Dermis blood vessel endothelial cell (primary cell): ENCODE measurements around the gene PARP15. TPM values are rescaled to one million over a fixed set of nuclear protein-coding genes. Genes with fewer than 3 reads are reported as not detected.
"Not testable (repeated sequence)": the region's sequence is repeated elsewhere in the genome, so short reads cannot be mapped to it uniquely, and the experiment has no call there.

Experiments
- DNase-seq: peaks from one replicate; pipeline ENCODE4 v3.0.0; 2010
- total RNA-seq: library from RNA; depleted of rRNA; stranded (reverse); fragments of >200 nt; gene quantifications from 2 replicates; pipeline ENCODE4 v1.2.3, GENCODE V29; 2014

The PARP15 gene
- total RNA-seq, 1 donor from 2014 or later, result 0.17 TPM

GRCh38 chr3:122621112-122621511 lies 43.7 kb downstream of the PARP15 start:
- DNase-seq, result no peak

DNA sequence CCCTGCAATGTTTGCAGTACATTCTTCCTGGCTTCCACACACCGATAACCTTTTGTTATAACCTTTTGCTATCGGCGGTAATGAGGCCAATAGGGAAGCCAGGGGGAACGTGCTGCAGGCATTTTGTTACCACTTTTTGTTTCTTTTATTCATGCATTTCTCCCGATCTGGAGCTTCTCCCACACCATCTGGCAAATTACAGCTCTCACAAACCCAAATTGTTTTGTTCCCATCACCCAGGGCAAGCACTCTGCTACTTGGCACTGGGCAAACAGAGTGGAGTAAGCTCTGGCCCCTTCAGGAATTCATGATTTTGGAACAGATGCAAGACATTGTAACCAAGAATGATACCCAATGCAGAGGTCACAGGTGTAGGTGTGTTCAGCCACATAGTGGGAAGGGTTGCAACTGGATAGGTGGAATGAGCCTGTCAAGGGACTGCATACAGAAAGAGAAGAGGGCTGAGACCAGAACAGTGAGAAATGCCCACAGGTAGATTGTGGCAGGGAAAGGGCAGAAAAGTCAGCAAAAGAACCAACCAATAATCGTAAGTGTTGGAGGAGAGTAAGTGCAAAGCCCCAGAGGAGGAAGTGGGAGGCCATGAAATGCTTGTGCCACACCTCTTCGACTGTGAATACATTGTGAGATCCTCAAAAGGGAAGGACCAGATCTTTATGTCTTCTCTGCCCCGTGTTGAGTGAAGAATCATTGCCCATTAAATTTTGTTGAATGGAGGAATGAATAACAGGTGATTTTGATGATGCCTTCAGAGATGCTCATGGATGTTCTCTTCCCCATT lies 45.8 kb downstream of the PARP15 start:
- no peak for DNase-seq

- DNase-seq, result no peak
Observed at GRCh38 chr3:122626515-122627180, 49.2 kb downstream of the PARP15 start.

DNA sequence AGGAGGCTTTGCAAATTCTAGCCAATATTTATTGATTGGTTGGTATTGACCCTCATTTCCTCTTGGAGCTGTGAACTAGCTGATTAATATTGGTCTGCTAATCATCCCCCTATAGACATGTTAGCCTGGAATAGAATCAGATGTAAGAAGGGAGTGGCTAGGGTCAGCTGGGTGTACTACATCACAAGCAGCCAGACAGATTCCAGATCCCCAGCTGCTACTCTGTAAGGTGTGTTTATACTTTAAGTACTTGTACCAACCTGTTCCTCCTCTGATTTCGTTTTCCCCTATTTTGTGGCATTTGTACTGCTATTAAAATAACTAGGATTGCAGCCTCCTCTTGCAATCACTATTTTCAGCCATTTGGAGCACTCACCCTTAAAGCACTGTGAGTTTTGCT lies 49.9 kb downstream of the PARP15 start:
- DNase-seq, result no peak

- DNase-seq, result peak; percentile 35
Observed at GRCh38 chr3:122628567-122628966, 51.1 kb downstream of the PARP15 start.

DNA sequence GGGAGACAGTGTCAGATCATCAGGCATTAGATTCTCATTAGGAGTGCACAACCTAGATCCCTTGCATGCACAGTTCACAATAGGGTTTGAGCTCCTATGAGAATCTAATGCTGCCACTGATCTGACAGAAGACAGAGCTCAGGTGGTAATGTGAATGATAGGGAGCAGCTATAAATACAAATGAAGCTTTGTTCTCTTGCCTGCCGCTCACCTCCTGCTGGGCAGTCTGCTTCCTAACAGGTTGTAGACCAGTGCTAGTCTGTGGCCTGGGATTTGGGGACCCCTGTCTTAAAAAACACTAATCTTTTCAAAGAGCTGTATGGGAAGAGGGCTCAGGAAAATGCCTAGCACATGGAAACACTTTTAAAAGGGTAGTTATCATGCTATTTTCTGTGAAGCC lies 52.3 kb downstream of the PARP15 start:
- DNase-seq, result no peak

- DNase-seq, result no peak
Observed at GRCh38 chr3:122635789-122636188, 58.3 kb downstream of the PARP15 start.

GRCh38 chr3:122636697-122637096 lies 59.2 kb downstream of the PARP15 start:
- no peak for DNase-seq

- DNase-seq, result no peak
Observed at GRCh38 chr3:122640437-122640999, 63.1 kb downstream of the PARP15 start.

DNA sequence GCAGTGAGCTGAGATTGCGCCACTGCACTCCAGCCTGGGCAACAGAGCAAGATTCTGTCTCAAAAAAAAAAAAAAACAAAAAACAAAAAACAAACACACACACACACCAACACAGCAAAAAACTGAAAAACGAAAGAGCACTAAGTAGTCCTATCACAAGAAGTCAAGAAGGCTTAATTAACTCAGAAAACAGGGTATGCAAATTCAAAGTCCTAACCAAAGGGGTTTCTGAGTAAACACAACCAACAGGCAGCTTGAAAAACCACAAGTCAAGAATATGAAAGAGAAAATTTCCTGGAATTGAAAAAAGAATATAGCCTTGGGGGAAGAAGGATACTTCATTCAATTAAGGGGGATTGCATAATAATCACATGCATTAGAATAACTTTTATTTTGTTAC lies 65.5 kb downstream of the PARP15 start:
- DNase-seq, result no peak

DNA sequence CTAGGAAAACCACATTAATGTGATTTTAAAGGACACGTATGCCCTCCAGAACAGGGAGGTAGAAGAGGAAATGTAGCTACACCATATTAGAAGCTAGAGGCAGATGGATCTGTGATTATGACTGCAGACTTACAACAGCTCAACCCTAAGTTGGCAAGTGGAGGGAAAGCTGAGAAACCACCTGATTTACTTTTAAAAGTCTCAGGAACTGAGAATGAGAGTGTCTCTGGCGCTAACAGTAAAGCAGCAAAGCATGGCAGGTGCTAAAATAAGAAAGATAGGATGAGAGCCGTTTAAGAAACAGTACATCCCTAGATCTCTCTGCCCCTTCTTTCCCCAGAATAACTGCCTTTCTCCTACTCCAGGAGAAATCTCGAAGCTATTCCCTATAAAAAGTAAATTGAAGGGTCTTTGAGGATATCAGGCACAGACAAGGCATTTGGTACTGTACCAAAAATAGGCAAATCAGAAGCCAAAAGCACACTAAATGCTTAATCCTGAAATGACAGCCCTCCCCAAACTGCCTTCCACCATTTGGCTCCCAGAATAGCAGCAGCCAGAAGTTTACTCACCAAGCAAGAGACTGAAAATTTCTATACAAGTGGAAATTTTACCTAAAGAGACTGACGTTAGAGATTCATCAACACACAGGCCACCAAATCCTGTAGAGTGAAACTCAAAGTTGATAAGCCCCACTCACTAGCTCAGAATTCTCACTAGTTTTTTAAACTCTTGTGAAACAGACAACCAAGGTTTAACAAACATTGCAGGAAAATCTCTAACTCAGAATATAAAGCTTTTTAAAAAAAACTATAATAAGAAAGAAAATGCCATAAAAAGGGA lies 68.9 kb downstream of the PARP15 start:
- no peak for DNase-seq

DNA sequence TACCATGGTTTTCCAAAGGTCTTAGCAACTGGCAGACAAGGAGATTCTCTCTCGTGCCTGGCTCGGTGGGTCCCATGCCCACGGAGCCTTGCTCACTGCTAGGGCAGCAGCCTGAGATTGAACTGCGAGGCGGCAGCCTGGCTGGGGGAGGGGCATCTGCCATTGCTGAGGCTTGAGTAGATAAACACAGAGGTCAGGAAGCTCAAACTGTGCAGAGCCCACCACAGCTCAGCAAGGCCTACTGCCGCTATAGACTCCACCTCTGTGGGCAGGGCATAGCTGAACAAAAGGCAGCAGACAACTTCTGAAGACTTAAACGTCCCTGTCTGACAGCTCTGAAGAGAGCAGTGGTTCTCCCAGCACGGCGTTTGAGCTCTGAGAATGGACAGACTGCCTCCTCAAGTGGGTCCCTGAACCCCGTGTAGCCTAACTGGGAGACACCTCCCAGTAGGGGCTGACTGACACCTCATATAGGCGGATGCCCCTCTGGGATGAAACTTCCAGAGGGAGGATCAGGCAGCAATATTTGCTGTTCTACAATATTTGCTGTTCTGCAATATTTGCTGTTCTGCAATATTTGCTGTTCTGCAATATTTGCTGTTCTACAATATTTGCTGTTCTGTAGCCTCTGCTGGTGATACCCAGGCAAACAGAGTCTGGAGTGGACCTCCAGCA lies 73.9 kb downstream of the PARP15 start:
- DNase-seq, result not testable (repeated sequence)

- DNase-seq, result not testable (repeated sequence)
Observed at GRCh38 chr3:122651962-122652361, 74.5 kb downstream of the PARP15 start.

- DNase-seq, result not testable (repeated sequence)
Observed at GRCh38 chr3:122658336-122658735, 80.9 kb downstream of the PARP15 start.

DNA sequence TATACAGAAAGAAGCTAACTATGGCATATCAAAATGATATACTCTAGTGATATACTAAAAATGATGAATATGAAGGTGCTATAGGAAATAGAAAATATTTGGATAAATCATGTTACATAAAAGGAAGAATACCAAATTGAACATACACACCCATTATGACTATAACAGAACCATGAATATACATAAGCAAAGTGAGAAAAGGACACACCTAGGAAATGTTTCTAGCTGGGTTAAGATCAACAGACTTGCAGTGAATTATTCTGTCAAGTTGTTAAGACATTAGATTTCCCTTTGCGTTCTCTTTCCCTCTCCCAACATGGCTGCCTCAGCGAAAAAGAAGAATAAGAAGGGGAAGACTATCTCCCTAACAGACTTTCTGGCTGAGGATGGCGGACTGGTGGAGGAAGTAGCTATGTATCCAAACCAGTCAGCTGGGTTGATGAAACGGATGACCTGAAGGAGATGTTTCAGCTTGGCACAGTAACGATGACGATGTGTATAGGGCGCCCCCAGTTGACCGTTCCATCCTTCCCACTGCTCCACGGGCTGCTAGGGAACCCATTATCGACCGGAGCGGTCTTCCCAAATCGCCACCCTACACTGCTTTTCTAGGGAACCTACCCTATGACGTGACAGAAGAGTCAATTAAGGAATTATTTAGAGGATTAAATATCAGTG lies 83.0 kb downstream of the PARP15 start:
- DNase-seq, result no peak

GRCh38 chr3:122661633-122662032 lies 84.2 kb downstream of the PARP15 start:
- DNase-seq, result no peak

GRCh38 chr3:122662505-122662904 lies 85.1 kb downstream of the PARP15 start:
- no peak for DNase-seq

DNA sequence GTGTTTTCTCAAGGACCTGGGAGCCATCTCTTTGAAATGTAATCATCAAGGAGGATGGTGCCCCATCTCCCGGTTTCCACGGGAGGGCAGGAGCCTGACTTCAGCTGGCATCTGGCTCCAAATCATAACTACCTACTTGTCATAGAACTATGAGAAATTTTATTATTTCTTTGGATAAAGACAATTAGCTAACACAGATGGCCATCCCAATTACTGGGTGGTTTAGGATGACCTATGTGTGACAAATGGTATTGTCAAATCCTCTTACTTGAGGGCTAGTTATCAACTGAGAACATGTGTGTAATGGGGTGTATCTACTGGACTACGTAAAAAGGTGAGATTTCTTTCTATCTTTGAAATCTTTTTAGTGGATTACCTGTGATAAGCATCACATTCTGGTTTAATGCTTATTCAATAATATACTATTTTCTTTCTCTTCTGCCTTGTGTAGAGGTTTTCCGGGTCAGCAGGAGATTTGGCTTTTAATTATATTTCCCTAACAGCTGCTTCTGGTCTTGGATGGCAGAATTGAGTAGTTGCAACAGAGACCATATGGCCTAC lies 87.9 kb downstream of the PARP15 start:
- no peak for DNase-seq

DNA sequence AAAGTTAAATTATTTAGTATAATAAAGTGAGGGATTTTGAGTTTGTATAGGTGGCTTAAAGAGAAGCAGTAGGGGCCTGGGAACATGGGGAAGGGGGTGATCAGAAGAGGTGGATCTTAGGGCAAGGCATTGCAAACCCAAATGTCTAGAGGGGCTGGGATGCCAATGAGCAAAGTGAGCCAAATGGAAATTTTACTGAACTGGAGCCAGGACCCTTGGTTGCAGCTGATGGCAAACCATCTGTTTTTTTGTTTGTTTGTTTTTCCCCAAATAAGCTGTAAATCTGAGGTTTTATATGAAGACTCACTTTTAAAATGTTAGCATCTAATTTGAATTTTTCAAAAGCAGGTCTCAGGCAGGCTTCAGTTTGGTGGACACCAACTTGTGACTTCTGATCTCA lies 88.4 kb downstream of the PARP15 start:
- DNase-seq, result no peak

DNA sequence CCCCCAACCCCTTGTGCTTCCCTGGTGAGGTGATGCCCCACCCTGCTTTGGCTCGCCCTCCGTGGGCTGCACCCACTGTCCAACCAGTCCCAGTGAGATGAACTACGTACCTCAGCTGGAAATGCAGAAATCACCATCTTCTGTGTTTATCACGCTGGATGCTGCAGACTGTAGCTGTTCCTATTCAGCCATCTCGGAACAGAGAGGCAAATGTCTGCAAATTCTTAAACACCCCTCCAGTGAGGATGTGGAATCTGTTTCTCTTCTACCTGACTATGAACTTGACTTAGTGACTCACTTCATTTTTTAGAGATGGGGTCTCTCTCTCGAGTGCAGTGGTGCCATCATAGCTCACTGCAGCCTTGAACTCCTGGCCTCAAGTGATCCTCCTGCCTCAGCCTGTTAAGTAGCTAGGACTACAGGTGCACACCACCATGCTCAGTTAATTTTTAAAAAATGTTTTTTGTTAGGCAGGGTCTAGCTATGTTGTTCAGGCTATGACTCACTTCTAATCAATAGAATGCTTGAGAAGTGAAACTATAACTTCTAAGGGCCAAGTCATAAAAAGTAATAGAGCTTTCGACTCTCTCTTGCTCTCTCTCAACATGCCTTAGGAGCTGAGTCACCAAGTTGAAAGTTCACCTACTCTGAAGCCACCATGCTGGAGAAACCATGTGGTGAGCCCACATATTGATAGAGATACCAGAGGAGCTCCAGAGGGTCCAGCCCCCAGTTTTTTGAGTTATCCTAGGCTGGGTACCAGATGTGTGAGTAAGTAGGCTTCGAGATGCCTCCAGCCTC lies 91.7 kb downstream of the PARP15 start:
- DNase-seq, result no peak

DNA sequence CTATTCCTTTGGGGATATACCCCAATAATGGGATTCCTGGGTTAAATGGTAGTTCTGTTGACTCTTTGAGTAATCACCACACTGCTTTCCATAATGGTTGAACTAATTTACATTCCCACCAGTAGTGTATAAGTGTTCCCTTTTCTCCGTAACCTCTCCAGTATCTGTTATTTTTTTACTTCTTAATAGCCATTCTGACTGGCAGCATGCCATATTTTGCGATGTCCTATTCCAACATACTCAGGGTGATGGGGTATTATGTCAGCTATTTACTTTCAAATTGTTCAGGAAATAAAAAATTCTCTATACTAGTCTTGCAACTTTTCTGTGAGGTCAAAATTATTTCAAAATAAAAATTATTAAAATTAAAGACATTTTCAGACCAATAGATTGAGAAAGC lies 94.1 kb downstream of the PARP15 start:
- no peak for DNase-seq
